ENCODE results near the gene CYP4F11.
"Not testable (repeated sequence)": the region's sequence is repeated elsewhere in the genome, so short reads cannot be mapped to it uniquely, and the experiment has no call there.

Gene CYP4F11, protein sequence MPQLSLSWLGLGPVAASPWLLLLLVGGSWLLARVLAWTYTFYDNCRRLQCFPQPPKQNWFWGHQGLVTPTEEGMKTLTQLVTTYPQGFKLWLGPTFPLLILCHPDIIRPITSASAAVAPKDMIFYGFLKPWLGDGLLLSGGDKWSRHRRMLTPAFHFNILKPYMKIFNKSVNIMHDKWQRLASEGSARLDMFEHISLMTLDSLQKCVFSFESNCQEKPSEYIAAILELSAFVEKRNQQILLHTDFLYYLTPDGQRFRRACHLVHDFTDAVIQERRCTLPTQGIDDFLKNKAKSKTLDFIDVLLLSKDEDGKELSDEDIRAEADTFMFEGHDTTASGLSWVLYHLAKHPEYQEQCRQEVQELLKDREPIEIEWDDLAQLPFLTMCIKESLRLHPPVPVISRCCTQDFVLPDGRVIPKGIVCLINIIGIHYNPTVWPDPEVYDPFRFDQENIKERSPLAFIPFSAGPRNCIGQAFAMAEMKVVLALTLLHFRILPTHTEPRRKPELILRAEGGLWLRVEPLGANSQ

DNA sequence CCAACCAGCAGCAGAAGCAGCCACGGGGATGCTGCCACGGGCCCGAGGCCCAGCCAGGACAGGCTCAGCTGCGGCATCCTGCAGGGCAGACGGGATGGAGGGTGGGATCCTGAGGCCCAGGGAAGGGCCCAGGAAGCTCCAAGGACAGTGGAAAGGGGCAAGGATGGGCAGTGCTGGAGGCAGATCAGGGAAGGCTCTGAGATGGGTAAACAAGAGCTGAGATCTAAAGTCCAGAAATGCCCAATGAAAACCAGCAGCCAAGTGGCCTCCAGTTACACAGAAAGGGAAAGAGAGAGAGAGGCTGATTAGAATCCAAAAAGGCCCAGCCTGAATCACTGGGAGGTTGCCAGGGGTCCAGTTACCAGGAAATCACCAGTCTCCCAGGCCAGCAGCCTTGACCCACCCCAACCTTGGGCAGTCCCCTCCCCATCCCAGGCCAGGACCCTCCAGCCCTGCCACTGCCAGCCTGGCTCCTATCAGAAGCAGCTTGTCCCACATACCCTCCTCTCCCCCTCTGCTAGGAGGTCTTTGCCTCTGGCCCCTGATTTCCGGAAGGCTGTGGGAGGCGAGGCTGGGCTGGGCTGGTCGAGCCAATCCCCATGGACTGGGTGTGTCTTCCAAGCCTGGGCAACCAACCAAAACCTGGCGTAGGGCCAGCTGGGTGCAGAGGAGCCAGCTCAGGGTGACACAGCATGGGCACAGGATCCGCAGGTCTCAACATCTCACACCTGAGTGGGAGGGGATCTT is at the start of gene CYP4F11:
Gene CYP4F11 (minus strand): TSS at position 198 of the 747 bp plus-strand sequence. CDS start 121 bp downstream, at position 77.
- DNase-seq, result no peak

DNA sequence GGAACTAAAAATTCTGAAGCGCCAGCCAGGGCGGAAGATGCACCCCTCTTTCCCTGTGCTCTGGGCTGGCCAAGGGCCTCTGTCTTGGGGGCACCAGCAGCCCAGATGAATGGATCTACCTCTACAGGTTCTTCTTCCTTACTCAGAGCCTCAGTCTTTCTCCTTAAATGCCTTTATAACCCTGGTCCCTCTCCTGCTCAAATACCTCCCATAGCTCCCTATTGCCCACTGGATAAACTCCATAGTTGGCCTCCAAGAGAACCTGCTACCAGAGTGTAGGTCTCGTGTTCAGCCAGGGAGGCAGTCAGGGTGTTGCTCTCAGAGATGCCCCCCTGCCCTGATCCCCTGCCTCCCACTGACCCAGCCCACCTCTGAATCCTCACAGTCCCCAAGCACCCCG is 45.0 kb upstream of the CYP4F11 start:
- no peak for DNase-seq

DNA sequence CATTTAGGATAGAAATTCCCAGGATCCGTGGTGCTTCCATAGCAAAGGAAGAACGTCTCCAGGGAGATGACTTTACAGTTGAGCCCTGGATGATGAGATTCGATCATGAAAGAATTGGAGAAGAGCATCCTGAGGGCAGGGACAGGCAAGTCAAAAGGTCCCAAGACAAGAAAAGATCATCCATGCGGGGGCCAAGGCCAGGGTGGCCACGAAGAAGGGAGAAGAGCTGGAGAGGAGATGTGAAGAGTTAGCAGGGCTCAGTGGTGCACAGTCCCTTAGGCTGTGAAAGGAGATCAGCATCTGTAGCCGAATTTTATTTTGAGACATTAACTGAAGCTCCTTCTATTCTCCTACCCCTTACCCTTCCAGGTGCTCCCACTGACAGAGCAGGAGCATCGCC is 43.4 kb upstream of the CYP4F11 start:
- DNase-seq, result no peak

DNA sequence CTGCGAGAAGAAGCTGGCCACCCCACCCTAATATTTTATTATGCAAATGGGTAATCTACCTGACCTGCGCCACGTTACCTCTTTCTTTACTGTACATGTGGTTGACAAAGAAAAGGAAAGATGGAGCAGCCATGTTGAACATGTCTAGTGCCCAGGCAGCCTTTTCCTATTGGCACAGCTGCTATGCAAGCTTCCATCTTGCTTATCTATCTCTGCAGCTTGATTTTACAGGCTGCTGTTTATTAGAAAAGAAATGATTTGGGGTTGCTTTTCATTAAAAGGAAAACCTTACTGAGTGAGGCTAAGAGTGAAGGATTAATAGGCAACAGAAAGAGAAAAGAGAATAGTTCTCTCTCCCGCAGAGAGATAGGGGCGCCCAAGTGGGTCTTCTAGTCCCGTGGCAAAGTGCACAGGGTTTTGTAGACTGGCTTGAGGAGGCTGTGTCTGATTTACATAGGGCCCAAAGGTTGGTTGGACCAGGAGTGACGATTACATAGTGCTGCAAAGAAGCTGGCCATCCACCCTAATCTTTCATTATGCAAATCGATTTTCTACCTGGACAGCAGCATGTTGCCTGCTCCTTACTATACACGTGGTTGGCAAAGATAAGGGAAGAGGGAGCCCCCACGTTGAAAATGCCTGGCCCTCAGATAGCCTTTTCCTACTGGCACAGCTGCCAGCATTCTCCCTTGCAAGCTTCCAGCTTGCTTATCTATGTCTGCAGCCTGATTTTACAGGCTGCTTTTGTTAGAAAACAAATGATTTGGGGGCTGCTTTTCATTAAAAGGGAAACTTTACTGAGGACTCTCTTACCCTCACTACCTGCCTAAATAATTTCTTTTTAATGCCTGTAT is 42.7 kb upstream of the CYP4F11 start:
- DNase-seq, result no peak

DNA sequence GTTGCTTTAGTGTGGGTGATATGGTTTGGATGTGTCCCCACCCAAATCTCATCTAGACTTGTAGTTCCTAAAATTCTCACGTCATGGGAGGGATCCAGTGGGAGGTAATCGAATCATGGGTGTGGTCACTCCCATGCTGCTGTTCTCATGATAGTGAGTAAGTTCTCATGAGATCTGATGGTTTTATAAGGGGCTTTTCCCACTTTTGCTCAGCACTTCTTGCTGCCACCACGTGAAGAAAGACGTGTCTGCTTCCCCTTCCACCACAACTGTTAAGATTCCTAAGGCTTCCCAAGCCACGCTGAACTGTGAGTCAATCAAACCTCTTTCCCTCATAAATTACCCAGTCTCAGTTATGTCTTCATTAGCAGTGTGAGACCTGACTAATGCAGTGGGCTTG is 40.5 kb upstream of the CYP4F11 start:
- DNase-seq, result no peak

DNA sequence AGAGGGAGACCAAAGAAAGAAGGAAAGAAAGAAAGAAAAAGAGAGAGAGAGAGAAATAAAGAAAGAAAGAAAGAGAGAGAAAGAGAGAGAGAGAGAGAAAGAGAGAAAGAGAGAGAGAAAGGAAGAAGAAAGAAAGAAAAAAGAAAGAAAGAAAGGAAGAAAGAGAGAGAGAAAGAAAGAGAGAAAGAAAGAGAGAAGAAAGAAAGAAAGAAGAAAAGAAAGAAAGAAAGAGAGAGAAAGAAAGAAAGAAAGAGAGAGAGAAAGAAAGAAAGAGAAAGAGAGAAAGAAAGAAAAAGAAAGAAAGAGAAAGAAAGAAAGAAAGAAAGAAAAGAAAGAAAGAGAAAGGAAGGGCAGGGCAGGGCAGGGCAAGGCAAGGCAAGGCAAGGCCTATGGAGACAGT is 37.7 kb upstream of the CYP4F11 start:
- not testable (repeated sequence) for DNase-seq

DNA sequence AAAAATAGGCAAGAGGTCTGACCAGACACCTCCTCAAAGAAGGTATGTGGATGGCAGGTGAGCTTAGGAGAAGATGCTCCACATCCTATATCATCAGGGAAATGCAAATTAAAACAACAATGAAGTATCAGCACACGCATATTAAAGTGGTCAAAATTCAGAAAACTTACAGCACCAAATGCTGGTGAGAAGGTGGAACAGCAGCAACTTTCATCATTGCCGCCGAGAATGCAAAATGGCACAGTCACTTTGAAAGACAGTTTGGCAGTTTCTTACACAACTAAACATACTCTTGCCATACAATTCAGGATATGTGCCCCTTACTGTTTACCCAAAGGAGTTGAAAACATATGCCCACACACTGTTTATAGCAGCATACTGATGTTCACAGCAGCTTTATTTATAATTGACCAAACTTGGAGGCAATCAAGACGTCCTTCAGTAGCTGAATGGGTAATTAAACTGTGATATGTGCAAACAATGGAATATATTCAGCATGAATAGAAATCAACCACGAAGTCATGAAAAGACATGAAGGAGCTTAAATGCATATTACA is 37.0 kb upstream of the CYP4F11 start:
- no peak for DNase-seq

DNA sequence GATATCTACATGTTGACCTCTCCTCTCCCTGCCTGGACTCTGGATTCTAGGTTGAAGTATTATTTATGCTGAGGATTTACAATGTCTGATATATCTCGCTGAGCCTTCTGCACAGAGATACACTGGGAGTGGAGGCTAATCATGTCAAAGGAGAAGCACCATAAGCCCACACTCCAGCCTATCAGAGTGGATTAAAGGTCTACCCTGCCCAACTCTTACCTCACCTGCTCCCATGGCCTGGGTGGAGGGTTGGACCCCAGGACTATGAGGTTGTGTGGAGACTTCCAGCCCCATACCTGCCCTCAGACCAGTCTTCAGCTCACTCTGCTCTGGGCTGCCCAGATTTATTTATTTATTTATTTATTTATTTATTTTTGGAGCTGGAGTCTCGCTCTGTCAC is 29.9 kb upstream of the CYP4F11 start:
- DNase-seq, result no peak

DNA sequence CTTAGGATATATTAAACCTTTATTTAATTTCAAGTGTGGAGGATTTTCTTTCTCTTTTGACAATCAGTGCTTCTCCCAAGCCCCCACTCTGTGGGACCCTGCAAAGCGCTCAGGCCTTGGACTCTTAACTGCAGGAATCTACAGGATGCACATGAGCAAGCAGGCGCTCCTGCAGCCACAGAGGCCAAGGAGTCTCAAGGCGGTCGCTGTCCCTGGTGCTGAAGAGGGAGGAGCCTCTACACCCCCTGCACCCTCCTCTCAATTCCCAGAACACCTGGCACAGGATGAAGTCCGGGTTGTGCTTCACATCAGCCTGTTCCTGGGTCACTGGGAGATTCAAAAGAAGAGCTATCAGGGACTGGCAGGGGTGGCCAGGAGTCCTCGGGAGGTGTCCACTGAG is 28.0 kb upstream of the CYP4F11 start:
- no peak for DNase-seq

DNA sequence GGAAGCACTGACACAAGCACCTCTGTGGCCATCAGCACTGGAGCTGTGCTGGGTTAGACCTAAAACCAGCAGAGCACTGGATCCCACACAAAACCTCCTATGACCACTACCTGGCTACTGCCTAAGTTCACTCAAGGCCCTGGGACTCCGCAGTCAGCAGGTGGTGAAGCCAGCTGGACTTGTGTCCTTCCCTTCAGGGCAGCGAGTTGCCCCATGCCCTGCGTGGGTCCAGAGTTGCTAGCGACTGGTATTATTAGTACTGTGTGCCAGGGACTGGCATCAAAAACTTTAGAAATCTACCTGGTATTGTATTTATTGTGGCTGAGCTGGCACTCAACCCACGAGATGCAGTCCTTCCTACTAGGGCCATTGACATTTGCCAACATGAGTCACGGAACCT is 20.5 kb upstream of the CYP4F11 start:
- DNase-seq, result no peak

DNA sequence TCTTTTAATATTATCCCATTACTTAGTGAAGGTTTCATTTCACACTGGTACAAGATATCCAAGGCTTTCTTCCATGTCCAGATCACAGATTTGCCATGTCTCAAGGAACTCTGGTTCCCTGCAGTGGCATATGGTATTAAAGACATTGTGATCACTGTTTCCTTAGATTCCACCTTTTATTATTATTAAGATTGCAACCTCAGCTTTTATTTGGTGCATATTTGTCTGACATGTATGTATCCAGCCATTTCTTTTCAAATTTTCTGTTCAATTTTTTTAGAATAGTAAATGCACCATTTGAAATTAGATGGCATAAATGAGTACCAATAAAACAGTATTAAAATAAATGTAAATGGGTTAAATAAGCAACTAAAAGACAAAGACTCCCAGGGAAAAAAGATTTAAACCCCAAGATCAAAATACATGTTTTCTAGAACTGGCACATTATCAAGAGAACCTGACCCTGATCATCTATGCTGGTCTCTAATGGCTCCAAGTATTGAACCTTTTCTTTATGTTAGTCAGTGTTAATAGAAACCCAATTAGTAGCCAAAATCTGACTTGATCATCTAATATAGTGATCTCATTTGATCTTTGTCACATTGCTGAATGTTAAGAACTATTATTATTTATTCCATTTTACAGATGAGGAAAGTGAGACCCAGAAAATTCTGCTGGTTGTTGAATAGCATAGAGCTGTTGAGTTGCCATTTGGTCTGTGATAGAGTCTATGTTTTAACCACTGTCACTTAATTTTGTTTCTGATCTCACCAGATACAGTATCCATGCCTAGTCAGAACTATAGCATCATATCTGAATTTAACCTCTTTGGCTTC is 14.1 kb upstream of the CYP4F11 start, which contains the start of gene OR10H4:
Gene OR10H4 (plus strand): TSS at position 786 of the 836 bp plus-strand sequence. CDS start 0 bp downstream, at position 786.
- no peak for DNase-seq

DNA sequence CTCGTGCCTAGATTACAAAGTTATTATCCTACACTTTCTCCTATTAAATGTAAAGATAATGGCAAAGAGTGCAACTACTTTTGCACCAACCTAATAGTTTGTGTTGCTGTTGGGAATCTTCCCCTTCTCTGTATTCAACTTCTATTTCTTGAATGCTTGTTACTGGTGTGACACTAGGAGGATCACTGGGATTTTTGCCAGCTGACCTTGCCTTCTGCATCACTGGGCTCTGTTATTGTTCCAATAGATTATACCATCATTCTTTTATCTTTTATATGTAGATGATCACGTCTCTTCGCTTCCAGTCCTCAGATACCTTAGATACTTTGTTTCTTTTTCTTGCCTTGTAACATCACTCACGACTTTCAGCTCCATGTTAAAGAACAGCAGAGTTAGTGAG is 11.0 kb upstream of the CYP4F11 start:
- no peak for DNase-seq

DNA sequence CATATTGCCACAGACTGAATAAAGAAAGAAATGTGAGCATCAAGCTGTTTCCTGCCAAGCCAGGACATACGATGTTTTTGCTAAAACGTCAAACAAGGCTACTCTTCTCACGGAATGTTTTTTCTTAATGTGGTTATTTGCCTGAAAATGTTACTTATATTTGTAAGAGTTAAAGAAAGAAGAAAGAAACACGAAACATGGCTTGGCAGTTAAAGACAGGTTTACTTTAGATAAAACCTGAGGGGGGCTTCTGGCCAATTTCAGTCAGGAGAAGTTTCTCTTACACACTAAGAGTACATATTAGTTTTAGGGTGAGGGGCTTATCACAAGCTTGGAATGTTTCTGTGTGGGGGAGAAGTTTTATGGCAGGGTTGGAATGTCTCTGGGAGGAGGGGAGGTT is 10.1 kb upstream of the CYP4F11 start:
- DNase-seq, result no peak

DNA sequence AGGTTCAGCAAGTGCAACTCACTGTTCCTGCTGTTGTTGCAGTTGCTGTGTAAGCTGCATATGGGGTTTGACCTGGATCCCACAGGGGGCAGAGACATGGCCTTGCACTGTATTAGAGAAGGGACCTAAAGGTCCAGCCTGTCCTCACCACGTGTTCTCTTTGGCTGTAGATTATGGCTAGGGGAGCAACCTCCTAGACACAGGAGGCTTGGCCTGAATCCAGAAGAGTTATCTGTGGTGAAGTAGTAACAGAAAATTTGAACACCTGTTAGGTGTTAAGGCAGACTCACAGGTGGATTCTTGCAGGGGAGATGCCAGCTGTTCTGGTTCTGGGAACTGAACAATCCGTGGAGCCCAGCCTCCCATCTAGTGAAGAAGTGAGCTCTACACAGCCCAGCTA is 3.4 kb upstream of the CYP4F11 start:
- no peak for DNase-seq

DNA sequence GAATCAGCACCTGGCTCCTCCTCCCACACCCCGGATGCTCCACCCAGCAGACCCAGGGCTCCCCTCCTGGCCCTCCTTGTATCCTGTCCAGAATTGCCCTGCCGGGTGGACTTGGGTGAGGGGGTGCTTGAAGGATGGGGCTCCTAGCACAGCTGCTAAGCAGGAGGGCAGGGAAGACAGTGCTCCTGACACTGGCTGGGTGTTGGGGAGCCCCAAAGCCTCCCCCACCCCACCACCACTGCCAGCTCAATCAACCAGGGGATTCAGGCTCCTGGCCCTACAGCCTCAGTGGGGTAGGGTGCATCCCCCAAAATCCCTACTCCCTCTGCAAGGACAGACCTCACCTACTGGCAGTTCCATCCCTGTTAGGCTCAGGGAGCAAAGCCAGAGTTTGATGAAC is 2.6 kb upstream of the CYP4F11 start:
- no peak for DNase-seq

DNA sequence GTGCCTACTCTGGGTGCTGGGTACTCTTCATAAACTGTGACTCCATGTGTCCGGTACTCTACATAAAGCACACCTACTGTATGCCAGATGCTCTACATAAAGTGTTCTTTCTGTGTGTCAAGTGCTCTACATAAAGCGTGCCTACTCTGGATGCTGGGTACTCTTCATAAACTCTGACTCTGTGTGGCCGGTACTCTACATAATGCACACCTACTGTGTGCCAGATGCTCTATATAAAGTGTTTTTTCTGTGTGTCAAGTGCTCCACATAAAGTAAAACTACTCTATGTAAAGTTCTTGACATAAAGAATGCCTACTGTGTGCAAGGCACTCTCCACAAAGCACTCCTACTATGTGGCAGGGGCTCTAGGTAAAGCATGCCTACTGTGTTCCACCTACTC is 1.8 kb upstream of the CYP4F11 start:
- DNase-seq, result no peak

DNA sequence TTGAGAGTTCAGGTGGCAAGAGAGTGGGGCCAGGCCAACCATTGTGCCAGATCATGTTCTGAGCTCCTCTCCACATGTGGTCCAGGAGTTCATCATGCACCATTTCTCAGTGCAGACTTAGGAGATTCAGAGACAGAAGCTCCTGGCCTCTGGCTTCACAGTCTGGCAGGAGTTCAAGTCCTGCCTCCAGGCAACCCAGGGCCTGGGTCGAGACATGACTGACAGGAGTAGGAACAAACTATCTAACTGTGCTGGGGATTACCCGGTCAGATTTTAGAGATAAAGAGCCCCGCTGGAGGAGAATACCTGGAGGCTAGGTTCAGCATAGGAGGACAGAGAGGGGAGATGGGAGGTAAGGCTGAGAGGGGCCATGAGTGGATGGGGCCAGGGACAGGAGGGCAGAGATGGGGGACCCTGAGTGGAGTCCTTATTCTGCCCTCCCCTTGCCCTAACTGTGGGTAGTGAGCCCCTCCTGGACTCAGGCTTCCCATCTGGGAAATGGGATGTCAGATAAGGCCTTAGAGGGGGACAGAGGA is 906 bp upstream of the CYP4F11 start:
- DNase-seq, result no peak

DNA sequence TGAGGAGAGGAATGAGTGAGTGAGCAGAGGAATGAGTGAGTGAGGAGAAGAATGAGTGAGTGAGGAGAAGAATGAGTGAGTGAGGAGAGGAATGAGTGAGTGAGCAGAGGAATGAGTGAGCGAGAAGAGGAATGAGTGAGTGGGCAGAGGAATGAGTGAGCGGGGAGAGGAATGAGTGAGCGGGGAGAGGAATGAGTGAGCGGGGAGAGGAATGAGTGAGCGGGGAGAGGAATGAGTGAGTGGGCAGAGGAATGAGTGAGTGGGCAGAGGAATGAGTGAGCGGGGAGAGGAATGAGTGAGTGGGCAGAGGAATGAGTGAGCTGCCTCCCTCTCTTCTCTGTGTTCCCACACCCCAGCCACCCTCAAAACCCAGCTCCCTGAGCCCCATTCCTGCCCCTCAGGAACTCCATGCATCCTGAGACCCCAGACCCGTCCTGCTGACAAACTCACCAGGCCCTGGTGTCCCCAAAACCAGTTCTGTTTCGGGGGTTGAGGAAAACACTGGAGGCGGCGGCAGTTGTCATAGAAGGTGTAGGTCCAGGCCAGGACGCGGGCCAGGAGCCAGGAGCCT is 483 bp downstream of the CYP4F11 start:
- not testable (repeated sequence) for DNase-seq

DNA sequence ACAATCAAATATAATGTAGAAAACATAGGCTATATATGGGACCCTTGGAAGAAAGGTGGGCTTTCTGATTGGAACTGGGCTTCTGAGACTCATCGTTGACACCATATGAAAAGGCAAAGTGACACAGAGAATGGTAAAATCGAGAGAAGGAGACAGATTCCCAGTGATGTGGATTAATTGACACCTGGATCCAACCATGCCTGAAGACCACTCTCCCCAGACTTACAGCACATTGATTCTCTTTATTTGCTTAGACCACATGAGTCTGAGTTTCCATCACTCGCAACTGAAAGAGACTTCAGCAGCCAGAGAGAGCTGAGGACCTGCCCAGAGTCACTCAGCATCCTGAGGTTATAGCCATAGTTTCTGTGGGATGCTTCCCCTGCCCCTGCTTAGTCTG is 6.0 kb downstream of the CYP4F11 start:
- no peak for DNase-seq

DNA sequence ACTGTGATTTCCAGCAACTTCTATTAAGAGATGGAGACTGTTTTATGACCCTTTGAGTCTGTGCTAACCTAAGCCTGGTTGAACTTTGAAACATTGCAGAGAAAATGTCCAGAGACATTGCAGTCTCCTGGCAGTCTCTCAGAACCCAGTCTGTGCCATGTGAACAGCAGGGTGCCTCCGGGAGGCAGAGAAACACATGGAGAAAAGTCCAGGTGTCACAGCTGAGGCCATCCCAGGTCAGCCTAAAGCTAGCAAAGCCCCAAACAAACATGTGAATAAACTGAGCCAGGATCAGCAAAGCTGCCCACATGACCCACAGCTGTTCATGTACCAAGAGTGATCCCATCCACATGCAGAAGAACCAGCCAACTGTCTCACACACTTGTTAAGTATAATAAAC is 7.8 kb downstream of the CYP4F11 start:
- no peak for DNase-seq

DNA sequence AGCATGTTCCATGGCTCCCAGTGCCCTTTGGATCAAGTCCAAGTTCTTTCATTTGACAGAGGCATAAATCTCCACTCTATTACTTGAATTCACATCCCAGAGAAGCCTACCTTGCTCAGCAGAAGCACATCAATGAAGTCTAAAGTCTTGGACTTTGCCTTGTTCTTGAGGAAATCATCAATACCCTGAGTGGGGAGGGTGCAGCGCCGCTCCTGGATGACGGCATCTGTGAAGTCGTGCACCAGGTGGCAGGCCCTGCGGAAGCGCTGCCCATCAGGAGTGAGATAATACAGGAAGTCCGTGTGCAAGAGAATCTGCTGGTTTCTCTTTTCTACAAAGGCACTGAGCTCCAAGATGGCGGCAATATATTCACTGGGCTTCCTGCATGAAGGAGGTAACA is 10.6 kb downstream of the CYP4F11 start:
- no peak for DNase-seq
